Neural cell (in vitro differentiated cells): Measurements from ENCODE around the gene SAMD4A.

ENCODE experiments used
- EP300 ChIP-seq: fragments of 450-650 bp; conservative IDR thresholded peaks from 2 replicates; pipeline ENCODE4 v1.6.1; 2014; ENCODE audit warnings: antibody characterized with exemption, mild to moderate bottlenecking, moderate library complexity; ENCODE audit not compliant: poor library complexity, severe bottlenecking
- TF ChIP-seq, protein P1 (sequence below): fragments of 450-650 bp; IDR thresholded peaks from 2 replicates; pipeline ENCODE4 v1.5.1; 2014; ENCODE audit warnings: antibody characterized with exemption, mild to moderate bottlenecking, moderate library complexity; ENCODE audit not compliant: poor library complexity, severe bottlenecking

GRCh38 chr14:54739514-54739913 is 172.6 kb downstream of the SAMD4A start:
- TF ChIP-seq, protein P1, sequence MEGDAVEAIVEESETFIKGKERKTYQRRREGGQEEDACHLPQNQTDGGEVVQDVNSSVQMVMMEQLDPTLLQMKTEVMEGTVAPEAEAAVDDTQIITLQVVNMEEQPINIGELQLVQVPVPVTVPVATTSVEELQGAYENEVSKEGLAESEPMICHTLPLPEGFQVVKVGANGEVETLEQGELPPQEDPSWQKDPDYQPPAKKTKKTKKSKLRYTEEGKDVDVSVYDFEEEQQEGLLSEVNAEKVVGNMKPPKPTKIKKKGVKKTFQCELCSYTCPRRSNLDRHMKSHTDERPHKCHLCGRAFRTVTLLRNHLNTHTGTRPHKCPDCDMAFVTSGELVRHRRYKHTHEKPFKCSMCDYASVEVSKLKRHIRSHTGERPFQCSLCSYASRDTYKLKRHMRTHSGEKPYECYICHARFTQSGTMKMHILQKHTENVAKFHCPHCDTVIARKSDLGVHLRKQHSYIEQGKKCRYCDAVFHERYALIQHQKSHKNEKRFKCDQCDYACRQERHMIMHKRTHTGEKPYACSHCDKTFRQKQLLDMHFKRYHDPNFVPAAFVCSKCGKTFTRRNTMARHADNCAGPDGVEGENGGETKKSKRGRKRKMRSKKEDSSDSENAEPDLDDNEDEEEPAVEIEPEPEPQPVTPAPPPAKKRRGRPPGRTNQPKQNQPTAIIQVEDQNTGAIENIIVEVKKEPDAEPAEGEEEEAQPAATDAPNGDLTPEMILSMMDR, result no peak
- no peak for TF ChIP-seq EP300
